NB4 (cell line): ENCODE data around the gene CALY.

Experiments used
- DNase-seq: peaks from one replicate; pipeline ENCODE4 v3.0.0; 2010; ENCODE audit warnings: low read depth
- H3K4me3 ChIP-seq: one replicate; pipeline ENCODE4 v1.5.1; 2011; ENCODE audit warnings: mild to moderate bottlenecking, low read depth, low read length, moderate library complexity
- CTCF ChIP-seq: IDR thresholded peaks from one replicate; pipeline ENCODE4 v1.5.1; 2012; ENCODE audit warnings: low read depth, low read length
- MAX ChIP-seq: IDR thresholded peaks from 2 replicates; pipeline ENCODE4 v1.6.1; 2011; ENCODE audit warnings: low read depth, low read length
- MYC ChIP-seq: IDR thresholded peaks from 2 replicates; pipeline ENCODE4 v1.6.1; 2011; ENCODE audit warnings: low read depth, low read length
- POLR2A ChIP-seq: IDR thresholded peaks from 2 replicates; pipeline ENCODE4 v1.6.1; 2011; ENCODE audit warnings: mild to moderate bottlenecking; ENCODE audit not compliant: insufficient read length; ENCODE audit errors: extremely low read depth

CALY gene

GRCh38 chr10:133351408-133352318 is 15.0 kb upstream of the CALY start:
- TF ChIP-seq CTCF, result peak; percentile 40
- TF ChIP-seq MYC, result 0 out of 2 replicates have a peak, but pooled peaks have one; percentile 9
- TF ChIP-seq MAX, result no peak
- no peak overlapping the region for H3K4me3 ChIP-seq

GRCh38 chr10:133350950-133351329 is 14.2 kb upstream of the CALY start:
- TF ChIP-seq MAX (no peak), POLR2A (peak; percentile 26), MYC (no peak), CTCF (no peak)
- DNase-seq, result no peak
- H3K4me3 ChIP-seq, result no peak overlapping the region

More at GRCh38 chr10:133351408-133352318, 15.0 kb upstream of the CALY start:
- peak; percentile 55 for DNase-seq

GRCh38 chr10:133350283-133350949 is 13.7 kb upstream of the CALY start:
- DNase-seq, result no peak
- no peak overlapping the region for H3K4me3 ChIP-seq
- TF ChIP-seq CTCF, result no peak
- TF ChIP-seq POLR2A, result no peak
- no peak for TF ChIP-seq MAX
- no peak for TF ChIP-seq MYC

- TF ChIP-seq CTCF, result no peak
- TF ChIP-seq MAX, result no peak
- no peak for TF ChIP-seq MYC
- no peak for TF ChIP-seq POLR2A
- no peak for DNase-seq
- no peak overlapping the region for H3K4me3 ChIP-seq
These were observed 12.9 kb upstream of the CALY start for GRCh38 chr10:133349577-133350011.

- DNase-seq, result no peak
- TF ChIP-seq POLR2A (no peak), MYC (no peak), CTCF (no peak), MAX (no peak)
- H3K4me3 ChIP-seq, result no peak overlapping the region
These were observed 12.5 kb upstream of the CALY start for GRCh38 chr10:133349160-133349568.
